ENCODE data around the gene SCNN1B.
"Not testable (repeated sequence)": the region's sequence is repeated elsewhere in the genome, so short reads cannot be mapped to it uniquely, and the experiment has no call there.

SCNN1B gene

DNA sequence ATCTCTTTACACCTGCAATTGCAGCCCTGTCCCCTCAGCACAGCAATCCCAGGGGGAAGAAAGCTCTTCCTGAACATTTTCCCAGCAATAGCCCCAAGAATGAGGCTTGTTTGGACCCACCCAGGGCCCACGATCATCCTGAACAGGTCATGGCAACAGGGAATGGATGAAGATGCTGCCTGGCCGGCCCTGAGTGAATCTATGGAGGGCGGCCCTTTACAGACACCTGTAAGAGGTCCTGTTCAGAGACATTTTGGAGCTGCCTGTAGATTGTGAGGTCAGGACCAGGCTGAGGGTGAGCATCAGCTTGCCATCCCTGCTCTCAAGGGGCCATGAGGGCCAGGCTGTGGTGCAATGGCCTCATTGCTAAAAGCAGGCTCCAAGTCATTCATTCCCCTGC, 81.8 kb downstream of the SCNN1B start:
- FAIRE-seq = no peak

DNA sequence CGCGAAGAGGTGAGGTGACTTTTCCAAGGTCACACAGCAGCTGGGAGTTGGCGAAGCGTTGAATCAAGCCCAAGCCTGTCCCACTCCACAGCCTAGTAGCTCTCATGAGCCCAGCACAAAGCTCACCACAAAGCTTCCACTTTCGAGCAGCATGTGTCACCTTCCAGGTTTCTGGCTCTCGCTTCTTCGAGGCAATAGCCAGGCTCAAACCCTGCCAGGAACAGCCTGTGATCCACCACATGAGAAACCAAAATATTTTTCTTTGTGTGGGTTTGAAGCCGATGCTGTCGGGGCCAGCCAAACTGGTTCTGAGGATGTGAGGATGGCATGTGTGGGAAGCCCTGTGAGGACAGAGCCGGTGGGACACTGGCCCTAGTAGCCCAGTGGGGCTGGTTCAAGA, 82.8 kb downstream of the SCNN1B start:
- FAIRE-seq = no peak

DNA sequence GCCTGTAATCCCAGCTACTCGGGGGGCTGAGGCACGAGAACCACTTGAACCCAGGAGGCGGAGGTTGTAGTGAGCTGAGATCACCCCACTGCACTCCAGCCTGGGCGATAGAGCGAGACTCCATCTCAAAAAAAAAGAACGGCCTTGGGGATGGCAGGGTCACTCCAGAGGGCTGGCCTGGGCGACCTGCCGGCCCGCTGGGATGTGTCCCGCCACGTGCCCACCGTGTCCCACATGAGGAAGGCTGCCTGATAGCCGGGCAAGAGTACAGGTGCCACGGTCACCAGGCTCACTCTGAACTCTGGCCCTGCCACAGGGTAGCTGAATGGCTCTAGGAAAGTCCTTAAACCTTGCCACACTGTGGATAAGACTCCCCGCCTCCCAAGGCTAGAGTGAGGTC, 83.3 kb downstream of the SCNN1B start:
- FAIRE-seq = no peak

DNA sequence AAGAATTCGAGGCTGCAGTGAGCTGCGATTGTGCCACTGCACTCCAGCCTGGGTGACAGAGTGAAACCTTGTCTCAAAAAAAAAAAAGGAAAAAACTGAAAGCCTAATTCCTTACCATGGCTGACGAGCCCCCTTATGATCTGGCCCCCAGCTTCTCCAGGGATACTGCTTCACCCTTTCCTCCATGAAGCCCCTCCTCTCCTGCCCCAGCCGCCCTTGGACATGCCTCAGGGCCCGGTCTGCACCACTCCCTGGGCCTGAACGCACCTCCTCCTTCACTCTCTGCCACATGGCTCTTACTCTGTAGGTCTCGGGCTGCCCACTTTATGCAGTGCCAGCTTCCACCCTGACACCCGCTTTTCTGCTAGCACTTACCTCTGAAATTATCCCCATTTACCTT, 85.6 kb downstream of the SCNN1B start:
- no peak for FAIRE-seq

DNA sequence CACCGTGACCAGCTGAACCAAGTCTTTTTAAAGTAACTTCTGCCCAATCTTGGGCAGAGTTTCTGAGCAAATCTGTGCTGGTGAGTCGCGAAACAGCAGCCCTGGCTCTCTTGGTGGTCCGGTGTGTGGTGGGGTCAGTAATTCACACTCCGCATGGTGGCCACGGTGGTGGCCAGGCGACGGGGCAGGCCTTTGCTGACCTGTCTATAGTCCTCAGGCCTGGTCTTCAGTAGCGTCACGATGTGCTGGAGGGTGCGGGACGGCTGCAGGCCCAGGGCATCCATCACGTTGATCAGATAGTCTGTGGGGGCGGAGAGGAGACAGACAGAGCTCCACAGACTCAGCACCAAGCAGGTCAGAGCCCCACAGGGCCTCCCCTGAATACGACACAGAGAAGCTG, 86.7 kb downstream of the SCNN1B start:
- no peak for FAIRE-seq

DNA sequence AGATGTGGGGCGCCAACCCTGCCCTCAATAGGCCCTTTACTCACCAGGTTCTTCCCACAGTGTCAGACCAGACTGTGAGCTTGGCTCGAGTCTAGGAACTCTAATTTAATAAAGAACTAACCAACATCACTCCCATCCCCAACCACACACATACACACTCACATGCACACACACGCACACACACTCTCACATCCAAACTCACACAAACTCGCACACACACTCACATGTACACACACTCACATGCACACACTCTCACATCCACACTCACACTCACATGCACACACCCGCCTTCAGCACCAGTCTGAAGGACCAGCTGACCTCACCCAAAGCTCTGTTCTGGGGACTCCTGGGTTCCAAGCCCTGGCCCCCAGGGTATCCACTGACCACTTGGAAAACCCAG, 87.1 kb downstream of the SCNN1B start:
- no peak for FAIRE-seq

DNA sequence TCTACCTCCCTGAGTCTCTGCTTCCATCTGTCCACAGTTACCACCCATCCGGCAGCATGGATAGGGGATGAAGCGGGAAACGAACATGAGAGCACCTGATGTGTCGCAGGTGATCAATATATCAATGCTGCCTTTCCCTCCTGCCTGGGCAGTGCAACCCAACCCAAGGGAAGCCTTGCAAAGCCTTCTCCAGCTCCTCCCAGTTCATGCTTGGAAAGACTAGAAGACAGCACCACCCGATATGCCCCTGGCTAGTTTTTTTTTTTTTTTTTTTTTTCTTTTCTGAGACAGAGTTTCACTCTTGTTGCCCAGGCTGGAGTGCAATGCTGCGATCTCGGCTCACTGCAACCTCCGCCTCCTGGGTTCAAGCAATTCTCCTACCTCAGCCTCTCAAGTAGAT, 87.8 kb downstream of the SCNN1B start:
- FAIRE-seq = not testable (repeated sequence)

DNA sequence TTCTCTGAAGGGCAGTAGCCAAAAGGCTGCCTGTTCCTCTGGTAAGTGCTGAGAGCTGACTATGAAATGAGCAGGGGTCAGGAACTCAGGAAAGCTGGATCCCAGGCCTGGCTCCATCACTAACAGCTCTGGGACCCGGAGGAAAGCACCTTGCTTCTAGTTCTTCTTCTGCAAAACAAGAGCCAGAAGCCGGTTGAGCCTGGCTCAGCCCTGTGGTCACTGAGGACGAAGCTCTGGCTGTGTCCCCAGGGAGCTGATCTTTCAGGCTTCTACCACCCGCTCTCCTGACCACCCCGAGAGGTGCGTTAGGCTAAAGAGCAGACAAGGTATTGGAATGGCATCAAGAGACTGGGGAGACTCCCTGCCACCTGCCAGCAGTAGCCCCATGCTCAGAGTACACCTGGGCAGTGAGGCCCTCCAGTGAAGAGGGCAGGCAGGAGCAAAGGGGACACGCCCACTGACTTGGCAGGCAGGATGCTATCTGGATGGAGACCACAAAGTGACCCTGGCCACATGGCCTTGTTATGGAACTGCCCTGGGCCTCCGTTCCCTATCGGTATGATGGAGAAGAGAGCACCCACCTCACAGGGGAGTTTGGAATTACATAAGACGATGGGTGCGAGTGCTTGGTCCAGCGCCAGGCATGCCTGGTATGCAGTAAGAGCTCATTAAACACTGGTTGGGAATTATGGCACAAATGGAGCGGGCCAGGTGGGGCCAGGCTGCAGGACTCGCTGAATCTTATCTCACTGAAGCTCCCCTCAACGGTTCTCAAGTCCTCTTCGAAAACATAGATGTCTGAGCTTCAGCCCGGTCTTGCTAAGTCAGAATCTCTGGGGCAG, 89.5 kb downstream of the SCNN1B start:
- no peak for FAIRE-seq

DNA sequence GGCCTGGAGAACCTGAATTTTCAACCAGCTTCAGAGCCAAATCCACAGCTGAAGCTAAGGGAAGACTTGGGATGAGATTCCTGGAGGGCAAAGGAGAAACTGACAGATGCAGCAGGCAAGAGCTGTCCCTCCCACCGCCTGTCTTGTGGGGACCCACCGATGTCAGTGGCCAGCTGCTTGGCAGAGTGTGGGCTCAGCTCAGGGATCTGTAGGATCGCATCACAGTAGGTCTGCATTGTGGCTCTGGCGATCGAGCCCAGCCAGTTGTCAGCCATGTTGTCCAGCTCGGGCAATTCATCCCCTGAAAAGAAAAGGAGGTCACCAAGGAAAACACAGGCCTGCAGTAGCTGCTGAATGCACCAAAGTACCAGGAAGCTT, 90.1 kb downstream of the SCNN1B start:
- no peak for FAIRE-seq

DNA sequence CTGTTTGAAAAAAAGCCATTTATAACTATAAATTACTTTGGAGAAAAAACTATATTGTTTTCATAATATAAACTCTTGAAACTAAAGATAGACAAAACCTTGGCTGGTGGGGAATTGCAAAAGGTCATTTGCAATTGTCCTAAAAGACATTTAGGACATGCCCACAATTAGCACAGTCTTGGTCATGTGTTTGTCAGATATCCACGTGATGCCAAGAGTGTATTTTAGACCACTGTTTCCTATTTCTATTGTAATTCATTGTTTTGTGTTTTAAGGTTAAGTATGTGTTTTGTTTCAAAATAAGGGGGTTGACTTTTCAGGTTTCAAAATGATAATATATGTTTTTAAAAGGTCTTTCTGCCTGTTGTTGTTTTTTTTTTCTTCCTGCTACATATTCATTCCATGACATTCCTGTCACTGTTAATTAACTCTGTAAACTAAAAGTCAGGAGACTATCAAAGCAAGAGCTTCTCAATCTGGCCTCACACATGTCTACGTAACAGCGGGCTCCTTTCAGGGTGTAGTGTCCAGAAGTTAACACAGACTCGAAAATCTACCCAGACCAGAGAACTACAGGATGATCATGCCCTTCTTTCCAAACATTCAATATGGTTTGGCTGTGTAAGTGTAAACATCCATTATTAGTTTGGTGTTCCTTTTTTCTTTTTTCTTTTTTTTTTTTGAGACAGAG, 92.2 kb downstream of the SCNN1B start:
- FAIRE-seq = no peak

DNA sequence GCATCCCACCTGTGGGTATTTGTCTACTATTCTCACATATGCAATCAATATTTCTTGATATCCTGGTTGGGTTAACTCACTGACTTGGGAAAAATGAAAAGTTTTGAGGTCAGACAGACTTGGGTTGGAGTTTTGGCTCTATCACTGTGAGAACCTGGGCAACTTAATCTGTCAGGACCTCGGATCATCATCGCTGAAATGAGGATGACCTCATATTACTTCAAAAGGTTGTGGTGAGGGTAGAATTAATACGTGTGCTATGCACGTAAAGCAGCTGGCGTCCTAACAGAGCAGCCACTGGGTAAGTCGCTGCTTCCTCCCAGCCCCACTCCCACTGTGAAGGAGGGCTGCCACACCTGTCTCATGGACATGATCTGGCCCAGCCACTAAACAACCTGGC, 93.6 kb downstream of the SCNN1B start:
- no peak for FAIRE-seq

DNA sequence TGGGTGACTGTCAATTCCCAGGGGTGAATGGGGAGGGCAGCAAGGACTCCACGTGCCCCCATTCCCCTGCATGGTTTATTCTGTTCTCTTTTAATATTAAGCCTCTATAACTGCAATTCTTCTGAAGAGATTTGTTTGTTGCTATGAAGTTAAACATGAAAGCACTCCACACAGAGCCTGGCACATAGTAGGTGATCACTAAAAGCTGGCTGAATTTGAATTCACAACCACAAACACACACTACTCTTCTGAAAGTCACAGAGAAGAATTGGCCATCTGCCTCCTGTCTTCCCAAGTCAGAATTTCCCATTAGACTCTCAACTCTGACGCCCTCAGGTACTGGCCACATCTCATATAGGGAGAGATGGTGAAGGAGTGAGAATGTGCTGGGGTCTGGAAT, 95.4 kb downstream of the SCNN1B start:
- FAIRE-seq = no peak

DNA sequence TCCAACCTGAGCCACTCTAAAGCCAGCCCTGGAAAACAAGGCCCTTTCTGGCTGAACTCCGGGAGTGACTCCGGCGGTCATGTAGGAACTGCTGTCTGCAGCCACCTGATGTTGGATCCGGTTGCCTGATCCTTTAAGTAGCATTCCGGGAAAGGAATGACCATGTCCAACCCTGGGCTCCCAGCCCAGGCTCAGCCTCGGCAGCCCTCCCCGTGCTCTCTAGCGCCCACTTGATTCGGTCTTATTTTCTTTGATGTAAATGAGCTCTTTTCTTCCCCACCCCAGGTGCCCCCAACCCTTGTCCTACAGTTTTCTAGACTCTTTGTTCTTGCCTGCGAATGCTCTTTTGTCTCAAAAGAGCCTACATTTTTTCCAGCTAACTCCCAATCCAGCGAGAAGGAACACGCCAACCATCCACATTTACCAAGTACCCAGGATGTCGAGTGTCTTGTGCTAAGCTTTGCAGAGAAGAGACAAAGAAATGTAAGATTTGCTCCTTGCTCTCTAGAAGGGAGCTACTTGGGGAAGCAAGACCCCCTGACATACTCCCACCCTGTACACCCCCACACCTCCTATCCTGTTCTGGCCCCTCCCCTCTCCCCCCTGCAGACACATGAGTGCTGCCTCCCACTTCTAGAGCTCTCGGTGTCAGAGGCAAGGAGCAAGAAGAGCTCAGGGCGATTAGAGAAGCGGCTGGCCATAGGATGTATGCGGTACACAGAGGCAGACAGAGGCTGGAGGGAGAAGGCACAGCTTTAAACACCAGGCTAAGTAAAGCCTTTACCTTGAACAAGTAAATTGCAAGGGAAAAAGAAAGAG, 97.1 kb downstream of the SCNN1B start:
- no peak for FAIRE-seq

DNA sequence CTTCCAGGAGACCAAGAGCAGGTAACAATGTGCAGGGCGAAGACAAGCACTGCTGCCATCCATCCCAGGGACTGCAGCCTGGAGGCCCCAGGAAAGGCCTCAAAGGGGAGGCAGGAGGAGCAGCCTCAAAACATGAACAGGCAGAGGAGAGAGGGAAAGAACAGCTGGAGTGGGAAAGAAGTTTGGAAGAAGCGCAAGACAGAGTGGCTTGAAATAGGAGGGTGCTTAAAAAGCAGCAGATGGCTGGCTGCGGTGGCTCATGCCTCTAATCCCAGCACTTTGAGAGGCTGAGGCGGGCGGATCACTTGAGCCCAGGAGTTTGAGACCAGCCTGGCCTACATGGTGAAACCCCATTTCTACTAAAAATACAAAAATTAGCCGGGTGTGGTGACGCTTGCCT, 98.3 kb downstream of the SCNN1B start:
- not testable (repeated sequence) for FAIRE-seq

DNA sequence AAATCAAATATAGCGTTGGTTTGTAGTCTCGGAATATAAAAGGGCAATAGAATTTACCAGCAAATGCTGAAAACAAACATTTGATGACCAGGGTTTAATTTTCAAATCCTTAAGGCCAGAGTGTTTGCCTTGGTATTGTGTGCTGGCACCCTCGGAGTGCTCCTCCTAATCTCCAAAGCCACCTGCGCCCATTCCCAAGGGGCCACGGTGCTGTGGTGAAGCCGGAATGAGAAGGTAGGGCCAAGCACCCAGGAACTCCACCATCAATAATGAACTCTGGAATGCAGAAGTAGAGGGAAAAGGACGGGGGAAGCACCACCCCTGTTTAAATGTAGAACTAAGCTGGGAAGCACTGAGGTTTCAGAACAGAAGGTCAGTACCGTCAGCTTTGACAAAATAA, 99.0 kb downstream of the SCNN1B start:
- FAIRE-seq = no peak

DNA sequence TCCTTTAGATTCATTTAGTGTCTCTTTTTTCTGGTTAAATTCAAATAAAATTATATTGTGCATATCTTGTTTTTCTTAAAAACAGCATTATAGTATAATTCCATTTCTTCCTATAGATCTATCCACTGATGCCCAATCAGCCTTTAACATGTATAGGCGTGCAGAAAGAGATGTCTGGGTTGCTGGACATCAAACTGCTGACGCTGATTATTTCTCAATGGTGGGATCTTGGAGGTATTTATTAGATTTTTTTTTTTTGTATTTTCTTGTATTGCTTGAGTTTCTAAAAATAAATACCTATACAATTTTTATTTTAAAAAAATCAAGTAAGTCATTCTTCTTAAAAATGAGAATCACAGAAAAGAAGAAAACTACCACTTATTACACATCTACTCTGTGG, 100.0 kb downstream of the SCNN1B start:
- no peak for FAIRE-seq

DNA sequence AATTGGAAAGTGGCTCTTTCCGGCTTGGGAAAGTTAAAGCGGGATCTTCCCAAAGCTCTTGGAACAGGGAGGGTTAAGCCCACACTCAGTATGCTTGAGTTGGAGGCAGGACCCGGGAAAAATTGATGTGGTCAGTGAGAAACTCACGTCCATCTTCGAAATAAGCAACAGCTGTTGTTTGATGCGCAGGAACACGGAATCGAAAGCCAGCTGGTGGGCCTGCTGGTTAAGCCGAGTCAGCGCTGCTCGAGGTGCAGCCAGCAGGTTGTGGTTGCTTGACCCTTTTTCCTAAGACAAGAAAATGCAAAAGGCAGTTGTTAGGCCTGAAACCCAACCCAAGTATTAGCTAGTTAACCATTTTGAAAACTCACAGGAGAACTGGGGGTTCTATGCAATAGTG, 101.4 kb downstream of the SCNN1B start:
- no peak for FAIRE-seq

DNA sequence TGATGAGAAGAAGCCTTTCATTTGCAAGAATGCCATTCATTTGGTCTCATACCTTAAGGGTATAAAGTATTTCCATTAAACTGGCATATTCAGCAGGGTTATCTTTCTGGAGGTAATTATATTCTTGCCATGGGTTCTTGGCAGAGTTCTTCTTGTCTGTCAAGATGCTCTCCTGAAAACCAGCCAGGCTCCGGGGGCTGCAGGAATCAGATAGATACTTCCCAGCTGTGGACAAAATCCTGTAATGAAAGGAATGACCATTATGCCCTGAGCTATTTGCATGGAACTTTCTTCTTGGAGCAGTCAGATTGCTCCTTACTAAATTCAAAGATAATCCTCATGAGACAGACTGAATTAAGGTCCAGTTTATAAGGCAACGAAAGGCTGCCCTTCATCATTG, 103.9 kb downstream of the SCNN1B start:
- no peak for FAIRE-seq

DNA sequence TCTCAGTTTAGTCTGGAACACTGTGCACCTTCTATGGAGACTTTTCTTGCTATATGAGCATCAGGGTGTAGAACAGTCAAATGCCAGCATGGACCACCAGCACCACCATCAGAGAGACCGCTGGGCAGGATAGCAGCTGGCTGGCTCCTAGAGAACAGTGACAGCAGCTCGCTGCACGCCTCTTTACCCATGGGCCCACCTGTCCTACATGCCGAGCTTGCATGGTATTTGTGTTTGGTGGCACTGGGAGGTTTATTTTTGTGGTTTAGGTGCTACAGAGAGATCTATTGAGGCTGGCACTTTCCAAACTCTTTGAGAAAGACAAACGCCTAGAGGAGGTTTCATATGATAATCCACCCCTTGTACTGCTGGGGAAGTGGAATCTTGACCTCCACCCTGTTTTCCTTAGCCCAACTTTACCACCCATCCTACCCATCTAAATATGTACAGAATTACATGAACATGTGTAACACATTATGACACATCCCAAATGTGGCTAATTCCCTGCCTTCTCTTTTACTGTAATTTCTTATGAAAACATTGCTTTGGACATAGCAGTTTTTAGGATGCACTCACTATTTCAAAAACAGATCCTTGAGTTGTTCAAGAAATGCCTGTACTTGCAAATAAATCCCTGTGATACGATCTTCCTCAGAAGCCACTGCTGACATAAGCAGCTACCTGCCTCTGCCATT, 104.6 kb downstream of the SCNN1B start:
- FAIRE-seq = no peak

DNA sequence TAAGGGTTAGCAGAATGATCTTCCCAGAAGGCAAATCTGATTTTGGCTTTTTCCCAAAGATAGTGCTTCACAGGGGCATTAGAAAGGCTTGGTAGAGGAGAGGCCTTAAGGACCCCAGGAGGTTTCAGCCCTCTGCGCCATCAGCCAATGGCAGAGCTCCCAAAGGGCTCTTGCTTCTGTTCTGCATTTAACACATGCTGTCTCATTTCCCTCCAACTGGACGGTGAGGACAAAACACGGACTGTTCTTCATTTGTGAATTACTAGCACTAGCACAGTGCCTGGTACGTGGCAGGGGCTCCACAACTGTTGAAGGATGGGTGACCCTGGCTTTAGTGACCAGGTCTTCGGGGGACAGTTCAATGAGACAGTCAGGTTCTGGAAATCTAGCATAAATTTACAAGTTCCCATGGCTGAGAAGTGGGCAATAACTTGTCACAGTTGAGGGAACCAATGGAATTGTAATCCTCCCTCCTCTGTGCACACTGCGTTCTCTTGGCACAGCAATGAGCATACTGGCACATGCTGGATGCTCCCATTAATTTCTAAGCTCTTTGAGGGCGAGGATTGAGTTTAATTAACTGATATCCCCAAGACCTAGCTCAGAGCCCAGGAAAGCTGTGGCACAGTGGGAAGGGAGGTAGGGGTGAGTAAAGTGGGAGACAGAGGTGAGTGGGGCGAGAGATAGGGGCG, 105.5 kb downstream of the SCNN1B start:
- no peak for FAIRE-seq

DNA sequence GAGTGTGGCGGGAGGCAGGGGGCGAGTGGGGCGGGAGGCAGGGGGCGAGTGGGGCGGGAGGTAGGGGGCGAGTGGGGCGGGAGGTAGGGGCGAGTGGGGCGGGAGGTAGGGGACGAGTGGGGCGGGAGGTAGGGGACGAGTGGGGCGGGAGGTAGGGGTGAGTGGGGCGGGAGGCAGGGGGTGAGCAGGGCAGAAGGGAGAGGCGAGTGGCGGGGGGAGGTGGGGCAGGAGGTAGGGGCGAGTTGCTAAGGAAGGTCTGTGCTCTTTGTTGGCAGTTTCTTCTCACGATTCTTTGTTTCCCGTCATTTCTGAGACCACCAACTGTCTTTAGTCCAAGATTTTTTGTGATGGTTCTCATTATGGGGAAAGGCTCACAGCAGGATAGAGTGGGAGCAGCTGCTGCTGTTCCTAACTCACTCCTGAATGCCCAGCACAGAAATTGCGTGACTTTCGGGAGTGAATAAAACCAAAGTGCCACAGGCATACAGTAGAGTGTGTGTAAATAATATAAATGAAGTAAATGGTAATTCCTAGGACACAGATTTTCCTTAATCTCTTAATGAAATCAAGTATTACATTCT, 106.2 kb downstream of the SCNN1B start:
- FAIRE-seq = no peak

DNA sequence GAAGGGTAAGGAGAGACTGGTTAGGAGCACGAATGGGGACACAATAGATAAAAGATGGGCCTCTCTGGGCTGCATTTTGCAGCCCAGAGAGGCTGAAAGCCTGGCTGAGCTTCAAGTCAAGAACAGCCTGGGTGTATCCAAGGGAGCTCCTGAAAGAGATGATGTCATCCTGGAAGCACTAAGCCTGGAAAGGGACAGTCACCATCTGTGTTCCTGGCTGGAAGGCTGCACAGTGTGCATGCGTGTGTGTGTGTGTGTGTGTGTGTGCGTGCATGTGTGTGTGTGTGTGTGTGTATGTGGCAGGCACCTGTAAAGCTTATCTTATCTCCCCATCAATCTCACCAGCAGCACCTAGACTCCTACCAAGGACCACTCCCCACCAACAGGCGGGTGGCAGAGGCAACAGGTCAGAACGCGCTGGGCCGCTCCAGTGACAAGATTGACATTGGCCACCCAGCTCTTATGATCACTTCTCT, 106.8 kb downstream of the SCNN1B start:
- FAIRE-seq = no peak

All from A204.1 (cell line).